HAP-1 (cell line): ENCODE data around the gene RGR.

ENCODE experiments used
- DNase-seq, 2 experiments: peaks; one replicate each; pipeline ENCODE4 v3.0.0-alpha.2; 2016 to 2020; ENCODE audit warnings: low spot score in 2 of 2
- H3K27me3 ChIP-seq: fragments of 250-450 bp; sonication (Bioruptor Pico); 2 replicates; pipeline ENCODE4 v1.5.1; 2020; ENCODE audit warnings: low read depth, mild to moderate bottlenecking, moderate library complexity
- H3K36me3 ChIP-seq: fragments of 250-450 bp; sonication (Bioruptor Pico); replicated peaks from 2 replicates; pipeline ENCODE4 v1.5.1; 2020; ENCODE audit warnings: mild to moderate bottlenecking
- H3K4me1 ChIP-seq: fragments of 250-450 bp; sonication (Bioruptor Pico); 2 replicates; pipeline ENCODE4 v1.5.1; 2020; ENCODE audit warnings: mild to moderate bottlenecking
- H3K4me3 ChIP-seq: fragments of 250-450 bp; sonication (Bioruptor Pico); 2 replicates; pipeline ENCODE4 v1.5.1; 2020; ENCODE audit warnings: mild to moderate bottlenecking, moderate library complexity
- H3K9me3 ChIP-seq: fragments of 250-450 bp; sonication (Bioruptor Pico); 2 replicates; pipeline ENCODE4 v1.5.1; 2020; ENCODE audit warnings: mild to moderate bottlenecking, moderate library complexity
- in situ Hi-C: fragments of 300-500 bp; cut with MboI; formaldehyde crosslinking; loops from 3 replicates; pipeline ENCODE4 v1.14.3; 2020; ENCODE audit warnings: low sequenced_read_pairs, inconsistent platforms, mixed read lengths

Gene RGR

DNA sequence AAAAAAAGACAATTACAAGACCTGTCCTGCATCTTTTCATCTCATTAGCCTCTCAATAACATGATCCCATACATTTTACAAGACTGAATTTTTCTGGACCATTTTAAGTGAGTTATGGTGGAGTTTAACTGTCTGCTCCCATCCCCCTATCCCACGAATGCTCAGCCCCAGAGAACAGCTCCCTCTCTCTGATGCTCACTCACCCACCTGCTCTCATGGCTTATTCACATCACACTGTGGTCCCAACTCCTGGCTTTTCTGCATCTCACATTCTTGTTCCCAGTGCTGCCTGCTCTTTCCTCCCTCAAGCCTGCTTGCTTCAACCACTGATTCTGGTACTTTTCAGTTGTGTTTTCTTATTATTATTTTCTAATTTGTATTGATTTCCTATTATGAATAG is 63.2 kb downstream of the RGR start:
- no peaks in the 10 kb centered on the region for H3K4me1 ChIP-seq
- no peaks in the 10 kb centered on the region for H3K36me3 ChIP-seq
- H3K4me3 ChIP-seq, result no peak overlapping the region
- DNase-seq, result no peak
- in situ Hi-C loops, result no loop called here
- H3K27me3 ChIP-seq, result 0 out of 2 replicates have a peak, but pooled peaks cover 3% of the 10 kb centered on the region
- no peaks in the 10 kb centered on the region for H3K9me3 ChIP-seq

- no peaks in the 10 kb centered on the region for H3K36me3 ChIP-seq
- DNase-seq, result no peak
- no peaks in the 10 kb centered on the region for H3K9me3 ChIP-seq
- in situ Hi-C loops, result no loop called here
- H3K27me3 ChIP-seq, result 0 out of 2 replicates have a peak, but pooled peaks cover 3% of the 10 kb centered on the region
- H3K4me1 ChIP-seq, result no peaks in the 10 kb centered on the region
- H3K4me3 ChIP-seq, result no peak overlapping the region
These were observed 63.8 kb downstream of the RGR start for GRCh38 chr10:84308481-84309304.
